ENCODE measurements around the gene OR2A7.
"Not testable (repeated sequence)": the region's sequence is repeated elsewhere in the genome, so short reads cannot be mapped to it uniquely, and the experiment has no call there.

- TF ChIP-seq CTCF (IDR thresholded peaks at IDR 0.05); ZFX (IDR thresholded peaks at IDR 0.05; ENCODE audit: borderline replicate concordance): not testable (repeated sequence)
Observed at GRCh38 chr7:144283716-144284115, 19.1 kb upstream of the OR2A7 start.
